Mesothelial cell of epicardium (in vitro differentiated cells): ENCODE data around the gene CDH4. TPM values are rescaled to one million over a fixed set of nuclear protein-coding genes. Genes with fewer than 3 reads are reported as not detected.

Source experiments
- DNase-seq, 2 experiments: peaks; one replicate each; pipeline ENCODE4 v3.0.0; 2021; ENCODE audit warnings: low spot score in 2 of 2; ENCODE audit not compliant: unreplicated experiment in 2 of 2
- H3K27ac Mint-ChIP-seq: 2 replicates; pipeline ENCODE4 v1.8.0; 2021; ENCODE audit warnings: mixed read lengths
- H3K27me3 Mint-ChIP-seq: 2 replicates; pipeline ENCODE4 v1.8.0; 2021; ENCODE audit warnings: low read depth, mixed read lengths
- H3K36me3 Mint-ChIP-seq: 2 replicates; pipeline ENCODE4 v1.8.0; 2021; ENCODE audit warnings: mixed read lengths
- H3K4me1 Mint-ChIP-seq: 2 replicates; pipeline ENCODE4 v1.8.0; 2021; ENCODE audit warnings: mixed read lengths
- H3K4me3 Mint-ChIP-seq: 2 replicates; pipeline ENCODE4 v1.8.0; 2021; ENCODE audit warnings: mild to moderate bottlenecking, moderate library complexity, mixed read lengths
- H3K9me3 Mint-ChIP-seq: 2 replicates; pipeline ENCODE4 v1.8.0; 2021; ENCODE audit warnings: mixed read lengths
- total RNA-seq: library from RNA; stranded (reverse); gene quantifications from 3 replicates; pipeline ENCODE4 v1.2.1, GENCODE V29; 2021
- TF ChIP-seq, protein P1 (sequence below): fragments of 200-600 bp; sonication (generic); IDR thresholded peaks from one replicate; pipeline ENCODE4 v1.5.0; 2021; ENCODE audit warnings: antibody characterized with exemption; ENCODE audit not compliant: unreplicated experiment

The CDH4 gene
- total RNA-seq, 1 donor from 2014 or later: 1.1 TPM

DNA sequence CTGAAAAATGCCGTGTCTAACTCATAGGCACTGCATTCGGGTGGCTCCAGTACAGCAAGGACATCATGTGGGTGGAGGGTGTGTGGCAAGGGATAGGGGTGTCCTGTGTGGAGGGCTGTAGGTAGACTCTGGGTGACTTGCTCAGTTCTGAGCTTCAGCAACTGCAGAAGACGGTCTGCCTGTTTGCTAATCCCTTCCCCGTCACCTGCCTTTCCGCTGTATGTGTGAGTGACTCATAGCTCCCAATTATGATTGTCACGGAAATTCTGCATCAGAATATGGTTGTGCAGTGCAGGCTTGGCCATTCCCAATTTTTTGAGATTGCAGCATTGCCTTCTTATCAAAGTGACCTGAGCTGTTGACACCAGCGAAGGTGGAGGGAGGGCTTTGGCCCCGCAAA is 174.3 kb downstream of the CDH4 start:
- TF ChIP-seq, protein P1, sequence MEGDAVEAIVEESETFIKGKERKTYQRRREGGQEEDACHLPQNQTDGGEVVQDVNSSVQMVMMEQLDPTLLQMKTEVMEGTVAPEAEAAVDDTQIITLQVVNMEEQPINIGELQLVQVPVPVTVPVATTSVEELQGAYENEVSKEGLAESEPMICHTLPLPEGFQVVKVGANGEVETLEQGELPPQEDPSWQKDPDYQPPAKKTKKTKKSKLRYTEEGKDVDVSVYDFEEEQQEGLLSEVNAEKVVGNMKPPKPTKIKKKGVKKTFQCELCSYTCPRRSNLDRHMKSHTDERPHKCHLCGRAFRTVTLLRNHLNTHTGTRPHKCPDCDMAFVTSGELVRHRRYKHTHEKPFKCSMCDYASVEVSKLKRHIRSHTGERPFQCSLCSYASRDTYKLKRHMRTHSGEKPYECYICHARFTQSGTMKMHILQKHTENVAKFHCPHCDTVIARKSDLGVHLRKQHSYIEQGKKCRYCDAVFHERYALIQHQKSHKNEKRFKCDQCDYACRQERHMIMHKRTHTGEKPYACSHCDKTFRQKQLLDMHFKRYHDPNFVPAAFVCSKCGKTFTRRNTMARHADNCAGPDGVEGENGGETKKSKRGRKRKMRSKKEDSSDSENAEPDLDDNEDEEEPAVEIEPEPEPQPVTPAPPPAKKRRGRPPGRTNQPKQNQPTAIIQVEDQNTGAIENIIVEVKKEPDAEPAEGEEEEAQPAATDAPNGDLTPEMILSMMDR: no peak
- H3K4me3 Mint-ChIP-seq: no peak overlapping the region
- H3K27me3 Mint-ChIP-seq: peaks cover 42% of the 10 kb centered on the region

GRCh38 chr20:61429458-61430227 is 177.6 kb downstream of the CDH4 start:
- H3K4me3 Mint-ChIP-seq: no peak overlapping the region
- H3K36me3 Mint-ChIP-seq: no peaks in the 10 kb centered on the region
- no peak for DNase-seq
- H3K9me3 Mint-ChIP-seq: no peaks in the 10 kb centered on the region
- peaks cover 70% of the 10 kb centered on the region for H3K27me3 Mint-ChIP-seq
- H3K4me1 Mint-ChIP-seq: peaks cover 9% of the 10 kb centered on the region
- no peak overlapping the region for H3K27ac Mint-ChIP-seq
- TF ChIP-seq, protein P1: no peak

More for the DNA sequence above, 174.3 kb downstream of the CDH4 start:
- no peaks in the 10 kb centered on the region for H3K4me1 Mint-ChIP-seq
- no peaks in the 10 kb centered on the region for H3K36me3 Mint-ChIP-seq
- no peaks in the 10 kb centered on the region for H3K9me3 Mint-ChIP-seq
- DNase-seq: no peak
- no peak overlapping the region for H3K27ac Mint-ChIP-seq

DNA sequence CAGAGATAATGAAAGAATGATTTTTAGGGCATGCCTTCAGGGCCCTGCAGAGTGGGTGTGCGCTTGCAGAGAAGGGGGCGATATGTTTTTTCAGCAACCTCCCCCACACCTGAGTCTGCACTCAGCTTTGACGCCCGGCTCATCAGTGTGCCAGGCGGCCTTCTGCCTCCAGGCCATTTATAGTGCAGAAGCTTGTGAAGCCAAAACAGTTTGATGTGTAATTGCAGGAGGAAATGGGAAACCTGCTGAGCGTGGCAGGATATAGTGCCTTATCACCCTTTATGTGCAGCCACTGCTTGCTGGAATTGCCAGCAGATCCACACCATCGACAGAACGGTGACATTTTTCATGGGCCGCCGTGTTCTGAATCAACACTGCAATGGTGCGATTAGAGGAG is 178.2 kb downstream of the CDH4 start:
- no peak for DNase-seq
- Mint-ChIP-seq H3K4me1 (peaks cover 15% of the 10 kb centered on the region), H3K4me3 (no peak overlapping the region), H3K9me3 (no peaks in the 10 kb centered on the region), H3K27me3 (peaks cover 74% of the 10 kb centered on the region), H3K36me3 (no peaks in the 10 kb centered on the region), H3K27ac (no peak overlapping the region)
- TF ChIP-seq, protein P1: no peak

DNA sequence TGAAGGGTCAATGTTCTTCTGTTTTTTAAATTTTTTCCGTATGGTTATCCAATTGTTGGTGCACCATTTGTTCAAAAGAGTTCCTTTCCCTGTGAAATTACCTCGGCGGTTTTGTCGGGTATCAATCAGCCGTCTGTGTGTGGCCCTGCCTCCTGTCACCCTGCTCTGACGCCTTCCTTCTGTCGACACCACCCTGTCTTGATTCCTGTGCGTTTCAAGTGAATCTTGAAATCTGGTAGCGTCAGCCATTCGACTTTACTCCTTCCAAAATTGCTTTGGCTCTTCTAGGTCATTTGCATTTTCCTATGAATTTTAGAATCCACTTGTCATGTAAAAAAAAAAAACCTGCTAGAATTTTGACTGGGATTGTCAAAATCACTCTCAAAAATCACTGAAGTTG is 181.1 kb downstream of the CDH4 start:
- Mint-ChIP-seq H3K27me3 (peaks cover 72% of the 10 kb centered on the region), H3K36me3 (no peaks in the 10 kb centered on the region), H3K27ac (no peak overlapping the region), H3K4me1 (peaks cover 30% of the 10 kb centered on the region), H3K9me3 (no peaks in the 10 kb centered on the region), H3K4me3 (no peak overlapping the region)
- no peak for DNase-seq
- TF ChIP-seq, protein P1: no peak

- Mint-ChIP-seq H3K27me3 (peaks cover 69% of the 10 kb centered on the region), H3K36me3 (no peaks in the 10 kb centered on the region), H3K4me1 (peaks cover 34% of the 10 kb centered on the region), H3K27ac (no peak overlapping the region), H3K4me3 (no peak overlapping the region), H3K9me3 (no peaks in the 10 kb centered on the region)
- DNase-seq: no peak
- TF ChIP-seq, protein P1: no peak
Observed at GRCh38 chr20:61433816-61434215, 181.8 kb downstream of the CDH4 start.
